OCI-LY1 (cell line): Measurements from ENCODE around the gene DHRSX.
"Not testable (repeated sequence)": the region's sequence is repeated elsewhere in the genome, so short reads cannot be mapped to it uniquely, and the experiment has no call there.

Source experiments
- H2AFZ ChIP-seq: fragments of 200-600 bp; sonication (generic), shearing (Covaris generic); 2 replicates; pipeline ENCODE4 v1.6.0; 2014; ENCODE audit warnings: antibody characterized with exemption, mild to moderate bottlenecking, low read length
- H3F3A ChIP-seq: fragments of 200-600 bp; sonication (generic), shearing (Covaris generic); 2 replicates; pipeline ENCODE4 v1.6.0; 2014; ENCODE audit warnings: mild to moderate bottlenecking, antibody characterized with exemption, low read length, moderate library complexity; ENCODE audit not compliant: insufficient read depth
- H3K27ac ChIP-seq: fragments of 200-600 bp; sonication (generic); 2 replicates; pipeline ENCODE4 v1.5.1; 2014; ENCODE audit warnings: low read length, mixed run types, mild to moderate bottlenecking, low read depth; ENCODE audit not compliant: poor library complexity, severe bottlenecking
- H3K27me3 ChIP-seq: fragments of 200-600 bp; sonication (generic); 2 replicates; pipeline ENCODE4 v1.6.0; 2014; ENCODE audit warnings: antibody characterized with exemption, mild to moderate bottlenecking, low read length, moderate library complexity; ENCODE audit not compliant: insufficient read depth
- H3K36me3 ChIP-seq: fragments of 200-600 bp; sonication (generic); 2 replicates; pipeline ENCODE4 v1.6.1; 2014; ENCODE audit warnings: mild to moderate bottlenecking, antibody characterized with exemption, low read length, moderate library complexity, mixed read lengths; ENCODE audit not compliant: insufficient read depth
- H3K4me1 ChIP-seq: fragments of 200-600 bp; sonication (generic); 2 replicates; pipeline ENCODE4 v1.5.1; 2014; ENCODE audit warnings: mild to moderate bottlenecking, low read length, moderate library complexity; ENCODE audit not compliant: insufficient read depth, severe bottlenecking
- H3K4me2 ChIP-seq: fragments of 200-600 bp; sonication (generic), shearing (Covaris generic); 2 replicates; pipeline ENCODE4 v1.6.1; 2014; ENCODE audit warnings: low read length
- H3K4me3 ChIP-seq: fragments of 200-600 bp; sonication (generic); 2 replicates; pipeline ENCODE4 v1.5.1; 2014; ENCODE audit warnings: low read length, low read depth, mild to moderate bottlenecking, mixed read lengths; ENCODE audit not compliant: poor library complexity, severe bottlenecking
- H3K79me2 ChIP-seq: fragments of 200-600 bp; shearing (Covaris generic); 2 replicates; pipeline ENCODE4 v1.6.1; 2016; ENCODE audit warnings: mixed run types, low read length, mixed read lengths; ENCODE audit not compliant: insufficient read depth
- H3K9ac ChIP-seq: fragments of 200-600 bp; sonication (generic), shearing (Covaris generic); 2 replicates; pipeline ENCODE4 v1.6.1; 2014; ENCODE audit warnings: mild to moderate bottlenecking, low read length, mixed read lengths
- H3K9me2 ChIP-seq: fragments of 200-600 bp; sonication (generic), shearing (Covaris generic); 2 replicates; pipeline ENCODE4 v1.6.1; 2014; ENCODE audit warnings: low read depth, mild to moderate bottlenecking, low read length, mixed read lengths
- H3K9me3 ChIP-seq: fragments of 200-600 bp; shearing (Covaris generic); 2 replicates; pipeline ENCODE4 v1.6.1; 2014; ENCODE audit warnings: low read length, mixed read lengths
- H4K20me1 ChIP-seq: fragments of 200-600 bp; sonication (generic), shearing (Covaris generic); 2 replicates; pipeline ENCODE4 v1.6.0; 2016; ENCODE audit warnings: mild to moderate bottlenecking, low read length; ENCODE audit not compliant: insufficient read depth
- EZH2 ChIP-seq: fragments of 200-600 bp; sonication (generic), shearing (Covaris generic); IDR thresholded peaks from 2 replicates; pipeline ENCODE4 v1.8.0; 2017; ENCODE audit warnings: borderline replicate concordance, mixed run types, mild to moderate bottlenecking, antibody characterized with exemption, low read length, moderate library complexity, mixed read lengths
- TF ChIP-seq, protein P1 (sequence below): fragments of 200-600 bp; sonication (generic), shearing (Covaris generic); IDR thresholded peaks from 2 replicates; pipeline ENCODE4 v1.5.1; 2017; ENCODE audit warnings: mild to moderate bottlenecking, antibody characterized with exemption, low read length, moderate library complexity, mixed read lengths

DHRSX gene

DNA sequence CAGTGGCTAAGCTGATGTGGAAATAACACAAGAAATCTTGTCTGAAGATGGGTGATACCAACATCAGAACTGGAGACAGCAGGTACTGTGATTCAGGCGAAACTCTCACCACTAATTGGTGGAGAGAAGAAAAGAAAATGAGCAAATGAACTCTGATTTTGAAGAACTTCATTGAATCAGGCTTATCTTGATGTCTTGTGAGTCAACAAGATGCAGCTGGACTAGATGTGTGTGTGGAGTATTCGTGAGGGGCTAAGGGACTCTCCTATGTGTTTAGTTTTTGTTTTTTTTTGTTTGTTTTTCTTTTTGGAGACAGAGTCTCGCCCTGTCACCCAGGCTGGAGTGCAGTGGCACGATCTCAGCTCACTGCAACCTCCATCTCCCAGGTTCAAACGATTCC, 131.6 kb downstream of the DHRSX start:
- Histone ChIP-seq H3K27me3 (no peaks in the 10 kb centered on the region), H3K4me3 (no peak overlapping the region), H3K9me3 (no peaks in the 10 kb centered on the region), H3K27ac (no peak overlapping the region), H4K20me1 (no peaks in the 10 kb centered on the region), H3K36me3 (peaks cover 27% of the 10 kb centered on the region), H3K4me1 (no peaks in the 10 kb centered on the region), H2AFZ (no peak overlapping the region), H3K9ac (no peak overlapping the region), H3K79me2 (no peaks in the 10 kb centered on the region), H3K9me2 (no peaks in the 10 kb centered on the region), H3F3A (no peaks in the 10 kb centered on the region), H3K4me2 (no peak overlapping the region)
- TF ChIP-seq EZH2 = no peak
- TF ChIP-seq, protein P1, sequence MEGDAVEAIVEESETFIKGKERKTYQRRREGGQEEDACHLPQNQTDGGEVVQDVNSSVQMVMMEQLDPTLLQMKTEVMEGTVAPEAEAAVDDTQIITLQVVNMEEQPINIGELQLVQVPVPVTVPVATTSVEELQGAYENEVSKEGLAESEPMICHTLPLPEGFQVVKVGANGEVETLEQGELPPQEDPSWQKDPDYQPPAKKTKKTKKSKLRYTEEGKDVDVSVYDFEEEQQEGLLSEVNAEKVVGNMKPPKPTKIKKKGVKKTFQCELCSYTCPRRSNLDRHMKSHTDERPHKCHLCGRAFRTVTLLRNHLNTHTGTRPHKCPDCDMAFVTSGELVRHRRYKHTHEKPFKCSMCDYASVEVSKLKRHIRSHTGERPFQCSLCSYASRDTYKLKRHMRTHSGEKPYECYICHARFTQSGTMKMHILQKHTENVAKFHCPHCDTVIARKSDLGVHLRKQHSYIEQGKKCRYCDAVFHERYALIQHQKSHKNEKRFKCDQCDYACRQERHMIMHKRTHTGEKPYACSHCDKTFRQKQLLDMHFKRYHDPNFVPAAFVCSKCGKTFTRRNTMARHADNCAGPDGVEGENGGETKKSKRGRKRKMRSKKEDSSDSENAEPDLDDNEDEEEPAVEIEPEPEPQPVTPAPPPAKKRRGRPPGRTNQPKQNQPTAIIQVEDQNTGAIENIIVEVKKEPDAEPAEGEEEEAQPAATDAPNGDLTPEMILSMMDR = no peak

DNA sequence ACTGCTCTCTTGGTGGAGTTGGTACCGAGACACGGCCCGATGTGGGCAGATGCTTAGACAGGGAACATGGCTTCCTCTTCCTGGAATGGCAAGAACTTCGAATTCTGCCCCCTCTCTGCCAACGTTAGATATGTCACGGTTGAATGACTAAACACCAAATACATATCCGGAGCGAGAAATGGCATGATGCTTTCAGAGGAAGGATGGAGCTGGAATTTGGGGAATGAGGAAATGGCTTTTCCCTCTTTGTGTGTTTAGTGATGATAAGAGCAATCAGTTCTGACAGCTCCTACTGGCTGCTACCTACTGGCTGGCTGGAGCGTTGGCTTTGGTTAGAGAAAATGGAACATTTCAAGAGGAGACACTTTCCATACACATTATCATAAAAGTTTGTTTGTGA, 140.0 kb downstream of the DHRSX start:
- no peak for TF ChIP-seq EZH2
- TF ChIP-seq, protein P1 = no peak
- no peaks in the 10 kb centered on the region for H3K27me3 ChIP-seq
- peaks cover 19% of the 10 kb centered on the region for H3K36me3 ChIP-seq
- peaks cover 8% of the 10 kb centered on the region for H3K4me1 ChIP-seq
- H3K4me3 ChIP-seq = no peak overlapping the region
- H3K27ac ChIP-seq = no peak overlapping the region
- no peaks in the 10 kb centered on the region for H4K20me1 ChIP-seq
- H2AFZ ChIP-seq = no peak overlapping the region
- H3K4me2 ChIP-seq = no peak overlapping the region
- no peaks in the 10 kb centered on the region for H3K79me2 ChIP-seq
- no peaks in the 10 kb centered on the region for H3K9me2 ChIP-seq
- H3F3A ChIP-seq = no peaks in the 10 kb centered on the region
- H3K9me3 ChIP-seq = no peaks in the 10 kb centered on the region
- no peak overlapping the region for H3K9ac ChIP-seq

DNA sequence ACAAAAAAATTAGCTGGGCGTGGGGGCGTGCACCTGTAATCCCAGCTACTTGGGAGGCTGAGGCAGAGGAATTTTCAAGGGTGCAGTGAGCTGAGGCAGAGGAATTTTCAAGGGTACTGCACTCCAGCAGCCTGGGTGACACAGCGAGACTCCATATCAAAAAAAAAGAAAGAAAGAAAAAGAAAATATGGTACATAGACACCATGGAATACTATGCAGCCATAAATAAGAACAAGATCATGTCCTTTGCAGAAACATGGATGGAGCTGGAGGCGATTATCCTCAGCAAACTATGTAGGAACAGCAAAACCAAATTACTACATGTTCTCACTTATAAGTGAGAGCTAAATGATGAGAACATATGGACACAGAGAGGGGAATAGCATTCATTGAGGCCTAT, 141.3 kb downstream of the DHRSX start:
- H3K9ac ChIP-seq, H3K4me3 ChIP-seq, H4K20me1 ChIP-seq, H3F3A ChIP-seq, H3K4me1 ChIP-seq, H3K27me3 ChIP-seq, H3K9me2 ChIP-seq, H2AFZ ChIP-seq, H3K9me3 ChIP-seq, H3K79me2 ChIP-seq, H3K27ac ChIP-seq, H3K4me2 ChIP-seq: not testable (repeated sequence)
- H3K36me3 ChIP-seq = peaks cover 19% of the 10 kb centered on the region

DNA sequence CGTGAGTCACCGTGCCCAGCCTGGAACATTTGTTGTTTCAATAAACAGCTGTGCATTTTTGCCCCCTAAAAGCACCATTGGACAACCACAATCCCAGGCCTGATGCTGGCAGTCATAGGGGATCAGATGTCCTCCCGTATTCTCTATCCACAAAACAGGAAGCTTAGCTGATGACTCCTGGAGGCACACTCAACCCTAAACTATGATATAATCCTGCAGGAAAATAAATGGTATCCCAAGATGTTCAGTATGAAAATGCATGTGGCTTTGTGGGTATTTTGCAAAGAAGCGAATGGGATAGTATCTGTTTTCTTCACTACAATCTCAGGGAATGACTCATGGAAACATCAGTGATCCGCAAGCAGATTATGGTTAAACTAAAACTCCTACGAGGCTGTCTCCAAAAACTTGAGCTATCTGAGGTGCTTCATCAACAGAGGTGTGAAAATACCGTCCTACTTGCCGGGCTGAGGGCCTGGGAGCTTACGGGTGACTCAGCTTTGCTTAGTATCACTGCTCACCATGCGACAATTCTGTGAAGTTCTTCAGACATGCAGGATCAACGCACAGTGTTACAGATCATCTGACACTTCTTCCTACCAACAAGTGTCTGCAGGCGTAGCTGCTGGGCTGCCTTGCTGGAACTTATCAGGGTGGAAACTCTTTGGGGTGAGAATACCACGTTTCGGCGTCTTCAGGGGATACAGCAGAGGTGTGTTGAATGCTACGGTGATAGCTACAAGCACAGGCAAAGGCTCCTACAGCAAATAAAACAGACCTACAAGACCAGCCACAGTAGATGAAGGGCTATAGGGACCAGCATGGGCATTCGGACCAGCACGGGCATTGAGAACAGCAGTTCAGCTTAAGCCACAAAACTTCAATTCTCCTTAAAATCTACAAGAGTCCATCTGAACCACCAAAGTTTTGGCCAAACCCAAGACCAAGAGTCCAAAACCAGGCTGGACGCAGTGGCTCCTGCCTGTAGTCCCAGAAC, 148.5 kb downstream of the DHRSX start:
- no peak overlapping the region for H3K9ac ChIP-seq
- H3K27ac ChIP-seq = no peak overlapping the region
- no peaks in the 10 kb centered on the region for H3K9me3 ChIP-seq
- H3K79me2 ChIP-seq = no peaks in the 10 kb centered on the region
- no peak overlapping the region for H3K4me2 ChIP-seq
- no peak overlapping the region for H2AFZ ChIP-seq
- peaks cover under 1% of the 10 kb centered on the region for H3K4me1 ChIP-seq
- no peaks in the 10 kb centered on the region for H3K9me2 ChIP-seq
- no peaks in the 10 kb centered on the region for H3F3A ChIP-seq
- H3K36me3 ChIP-seq = peaks cover 15% of the 10 kb centered on the region
- no peak overlapping the region for H3K4me3 ChIP-seq
- no peaks in the 10 kb centered on the region for H4K20me1 ChIP-seq
- no peaks in the 10 kb centered on the region for H3K27me3 ChIP-seq
- TF ChIP-seq EZH2 = no peak
- TF ChIP-seq, protein P1 = no peak
